ENCODE results near the gene PTGR1.

- TF ChIP-seq POLR2A (IDR thresholded peaks at IDR 0.05) (no peak), CTCF (IDR thresholded peaks at IDR 0.05) (no peak)
These were observed 3.6 kb upstream of the PTGR1 start for GRCh38 chr9:111603041-111603440.

Data from adrenal gland (tissue), 5 donors.